CD1c-positive myeloid dendritic cell (primary cell): ENCODE results near the gene ELAPOR1.
"Not testable (repeated sequence)": the region's sequence is repeated elsewhere in the genome, so short reads cannot be mapped to it uniquely, and the experiment has no call there.

Experiments used
- DNase-seq: peaks from one replicate; pipeline ENCODE4 v3.0.0-alpha.2; 2016; ENCODE audit errors: extremely low spot score

The ELAPOR1 gene

DNA sequence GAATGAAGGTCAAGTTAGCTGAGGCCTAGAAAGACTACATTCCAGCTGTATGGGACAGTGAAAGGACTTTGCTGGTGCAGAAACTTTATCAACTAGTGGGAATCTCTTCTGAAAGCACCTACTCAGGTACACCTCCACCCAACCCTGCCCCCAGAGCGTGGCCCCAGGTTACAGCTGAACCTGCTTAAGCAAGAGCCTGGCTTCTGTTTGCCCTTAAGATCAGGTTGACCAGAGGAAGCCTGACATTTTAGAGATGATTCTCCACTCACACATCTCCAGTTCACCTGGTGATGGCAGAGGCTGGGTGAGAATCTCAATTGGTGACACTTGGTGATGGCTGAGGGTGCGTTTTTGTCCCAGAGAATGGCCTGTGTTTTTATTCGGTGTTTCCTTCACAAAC is 24.0 kb downstream of the ELAPOR1 start:
- DNase-seq = no peak

DNA sequence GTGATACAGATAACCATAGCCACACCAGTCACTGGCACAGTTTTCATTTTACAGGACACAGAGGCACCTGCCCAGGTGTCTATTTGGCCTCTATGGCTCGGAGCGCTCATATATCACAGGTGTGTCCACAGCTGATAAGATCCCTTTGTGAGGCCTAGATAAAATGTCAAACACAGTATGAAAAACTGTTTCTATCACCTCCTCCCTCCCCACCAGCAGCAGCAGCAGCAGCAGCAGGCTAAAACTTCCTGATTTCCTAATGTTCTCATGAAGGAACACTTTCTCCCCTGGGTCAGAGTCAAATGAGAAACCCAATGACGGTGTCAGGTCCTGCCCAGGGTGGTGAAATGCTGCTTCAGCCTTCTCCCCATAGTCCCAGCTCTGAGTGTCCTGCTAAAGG is 24.4 kb downstream of the ELAPOR1 start:
- DNase-seq = no peak

DNA sequence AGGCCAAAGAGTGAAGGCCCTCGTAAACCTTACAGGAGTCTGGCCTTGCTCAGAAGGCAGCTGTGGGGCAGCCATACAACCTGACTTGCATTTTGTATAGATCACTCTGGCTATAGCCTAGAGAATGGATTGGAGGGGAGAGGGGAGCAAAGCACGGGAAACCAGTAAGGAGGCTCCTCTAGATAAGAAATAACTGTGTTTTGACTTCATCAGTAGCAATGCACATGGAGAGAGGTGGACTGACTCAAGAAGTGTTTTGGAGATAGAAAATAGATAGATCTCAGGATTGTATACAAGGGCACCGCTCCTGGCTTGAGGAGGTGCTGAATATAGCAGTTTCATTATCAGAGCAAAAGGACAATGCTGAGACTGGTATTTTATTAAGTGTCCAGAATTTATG is 26.5 kb downstream of the ELAPOR1 start:
- DNase-seq = no peak

DNA sequence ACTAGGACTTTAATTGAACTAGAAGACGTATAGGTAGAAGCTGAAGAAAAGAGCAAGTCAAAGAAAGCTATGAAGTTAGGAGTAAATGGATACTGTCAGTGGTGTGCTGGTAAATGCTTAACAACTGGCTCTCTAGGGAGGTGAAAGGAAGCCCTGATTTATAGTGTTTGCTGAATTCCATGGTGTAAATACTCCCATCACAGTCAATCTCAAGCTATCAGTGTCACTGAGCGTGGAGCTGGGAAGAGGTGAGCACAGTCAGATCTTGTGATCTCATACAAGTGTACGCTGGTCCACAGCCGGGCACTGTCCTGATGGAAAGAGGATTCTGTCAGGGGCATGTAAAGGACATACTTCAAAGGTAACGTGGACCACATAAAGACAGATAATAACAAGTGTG is 28.3 kb downstream of the ELAPOR1 start:
- no peak for DNase-seq

DNA sequence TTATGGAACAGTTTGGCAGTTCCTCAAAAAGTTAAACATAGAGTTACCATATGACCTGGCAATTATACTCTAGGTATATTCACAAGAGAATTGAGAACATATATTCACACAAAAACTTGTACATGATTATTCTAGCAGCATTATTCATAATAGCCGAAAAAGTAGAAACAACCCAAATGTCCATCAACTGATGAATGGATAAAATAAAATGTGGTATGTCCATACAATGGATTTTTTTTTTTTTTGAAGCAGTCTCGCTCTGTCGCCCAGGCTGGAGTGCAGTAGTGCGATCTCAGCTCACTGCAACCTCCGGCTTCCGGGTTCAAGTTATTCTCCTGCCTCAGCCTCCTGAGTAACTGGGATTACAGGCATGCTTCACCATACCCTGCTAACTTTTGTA is 28.8 kb downstream of the ELAPOR1 start:
- not testable (repeated sequence) for DNase-seq

DNA sequence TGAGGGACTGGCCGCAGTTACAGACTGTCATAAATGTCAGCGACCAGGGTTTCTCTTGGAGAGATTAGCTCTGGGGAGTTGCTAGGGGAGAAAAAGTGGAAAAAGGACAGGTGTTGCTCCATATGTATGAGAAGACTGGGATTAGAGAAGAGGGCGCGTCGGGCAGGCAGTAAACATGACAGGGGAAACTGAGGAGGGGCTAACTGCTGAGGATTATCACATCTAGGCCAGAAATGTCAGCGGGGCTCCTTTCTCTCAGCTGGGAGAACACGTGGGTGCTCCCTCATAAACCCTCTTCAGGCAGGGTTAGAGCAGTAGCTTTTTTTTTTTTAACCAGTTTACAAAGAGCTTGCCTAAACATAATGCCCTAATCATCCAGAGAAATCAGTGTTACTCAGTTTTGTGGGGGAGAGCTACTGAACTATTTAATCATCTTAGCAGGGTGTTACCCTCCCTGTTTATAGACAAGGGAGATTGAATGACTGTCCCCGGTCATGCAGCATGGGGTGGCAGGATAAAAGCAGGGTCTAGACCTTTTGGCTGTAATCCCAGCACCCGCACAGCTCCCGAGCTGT is 35.2 kb downstream of the ELAPOR1 start:
- DNase-seq = no peak

DNA sequence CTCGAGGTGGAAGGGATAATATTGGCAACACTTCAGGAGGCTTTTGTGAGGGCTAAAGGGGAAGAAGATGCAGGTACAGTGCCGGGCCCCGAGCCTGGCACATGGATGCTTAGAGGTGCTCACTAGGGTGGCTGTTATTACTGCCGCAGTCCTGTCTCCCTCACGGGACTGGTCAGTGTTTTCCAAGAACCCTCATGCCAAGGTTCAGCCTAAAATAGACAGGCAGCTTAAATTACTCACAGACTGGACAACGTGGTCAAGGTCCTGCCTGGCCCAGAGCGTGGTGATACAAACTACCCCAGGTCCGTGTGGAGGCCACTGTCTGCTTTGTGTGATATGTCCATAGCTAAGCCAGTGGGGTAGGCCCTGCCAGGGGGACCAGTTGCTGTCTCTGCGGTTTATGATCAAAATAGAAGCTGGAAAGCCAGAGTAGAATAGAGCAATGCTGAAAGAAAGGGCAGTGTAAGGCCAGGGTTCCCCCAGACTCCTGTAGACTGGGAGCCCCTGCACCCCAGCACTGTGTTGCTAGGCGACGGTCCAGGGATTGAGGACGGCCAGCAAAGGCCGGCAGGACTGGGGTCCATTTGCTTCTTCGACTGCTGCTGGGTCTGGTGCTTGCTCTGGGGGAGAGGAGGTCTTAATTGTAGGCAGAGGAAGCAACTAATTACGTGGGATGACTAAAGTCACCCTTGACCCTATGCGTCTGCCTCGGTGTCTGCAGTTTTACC is 36.1 kb downstream of the ELAPOR1 start:
- DNase-seq = no peak

DNA sequence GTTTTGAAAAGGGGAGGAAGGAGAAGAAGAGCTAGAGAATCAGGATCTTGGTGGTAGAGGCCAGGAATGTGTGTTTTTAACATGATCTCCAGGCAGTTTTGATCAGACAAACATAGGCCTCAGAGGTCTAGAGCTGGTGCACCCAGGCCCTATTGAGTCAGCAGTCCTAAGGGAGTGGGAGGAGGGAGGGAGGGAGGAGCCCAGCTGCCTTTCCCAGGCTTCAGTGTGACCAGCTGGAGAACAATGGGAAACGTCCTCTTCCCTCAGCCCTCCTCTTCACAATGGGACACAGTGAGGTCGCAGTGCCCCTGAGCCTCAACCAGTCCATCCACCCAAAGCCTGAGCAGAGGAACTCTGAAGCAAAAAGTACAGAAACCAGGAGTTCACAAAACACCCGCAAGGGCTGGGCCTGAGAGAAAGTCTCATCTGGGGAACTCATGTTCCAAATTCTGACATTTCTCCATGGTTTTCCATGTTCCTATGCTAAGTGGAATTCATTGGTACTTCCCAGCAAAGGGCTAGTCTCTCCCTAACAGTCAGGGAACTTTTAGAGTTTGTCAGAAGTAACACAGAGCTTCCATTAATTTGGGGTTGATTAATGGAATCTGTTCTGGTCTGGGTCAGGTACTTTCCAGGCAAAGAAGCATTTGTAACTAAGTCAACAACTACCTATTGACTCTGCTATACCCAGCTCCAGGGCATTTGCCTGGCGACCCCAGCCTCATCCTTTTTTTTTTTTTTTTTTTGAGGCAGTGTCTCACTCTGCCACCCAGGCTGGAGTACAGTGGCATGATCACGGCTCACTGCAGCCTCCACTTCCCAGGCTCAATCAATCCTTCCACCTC is 37.5 kb downstream of the ELAPOR1 start:
- DNase-seq = no peak

DNA sequence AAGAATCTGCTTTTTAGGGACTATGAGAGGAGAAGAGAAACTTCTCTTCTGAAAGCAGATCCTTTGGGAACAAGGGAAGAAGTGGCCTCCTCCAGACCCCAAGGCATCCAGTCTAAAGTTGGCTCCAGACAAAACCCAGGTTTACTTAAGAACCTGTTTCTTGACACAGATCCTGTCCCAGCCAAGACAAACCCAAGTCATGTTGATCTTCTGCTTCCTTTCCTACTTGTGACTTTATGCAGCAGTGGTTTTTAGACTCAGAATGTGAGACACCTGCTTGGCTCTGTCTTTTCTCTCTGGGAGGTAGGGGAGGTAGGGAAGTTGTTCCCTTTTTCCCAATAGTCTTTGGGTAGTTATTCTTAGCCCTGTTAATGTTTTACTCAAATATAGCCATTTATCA is 38.3 kb downstream of the ELAPOR1 start:
- DNase-seq = no peak

DNA sequence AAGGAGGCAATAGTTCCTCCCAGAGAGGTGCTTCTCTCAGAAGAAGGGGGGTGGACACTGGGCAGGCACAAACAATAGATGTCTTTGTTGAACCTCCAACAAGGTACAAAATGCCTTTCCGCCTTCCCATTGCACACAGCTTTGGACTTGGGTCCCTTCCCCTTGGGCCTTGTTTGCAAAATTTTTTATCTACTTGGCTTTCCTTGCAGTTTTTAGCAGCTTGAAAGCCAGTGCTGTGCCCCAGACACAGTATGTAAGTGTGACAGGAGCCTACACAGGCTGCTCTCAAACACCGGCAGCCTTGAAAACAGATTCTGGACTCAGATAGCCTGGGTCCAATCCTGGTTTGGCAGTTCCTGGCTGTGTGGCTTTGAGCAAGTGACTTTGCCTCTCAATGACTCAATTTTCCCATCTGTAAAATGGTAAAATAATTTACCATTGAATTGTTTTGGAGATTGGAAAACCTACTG is 43.0 kb downstream of the ELAPOR1 start:
- no peak for DNase-seq

DNA sequence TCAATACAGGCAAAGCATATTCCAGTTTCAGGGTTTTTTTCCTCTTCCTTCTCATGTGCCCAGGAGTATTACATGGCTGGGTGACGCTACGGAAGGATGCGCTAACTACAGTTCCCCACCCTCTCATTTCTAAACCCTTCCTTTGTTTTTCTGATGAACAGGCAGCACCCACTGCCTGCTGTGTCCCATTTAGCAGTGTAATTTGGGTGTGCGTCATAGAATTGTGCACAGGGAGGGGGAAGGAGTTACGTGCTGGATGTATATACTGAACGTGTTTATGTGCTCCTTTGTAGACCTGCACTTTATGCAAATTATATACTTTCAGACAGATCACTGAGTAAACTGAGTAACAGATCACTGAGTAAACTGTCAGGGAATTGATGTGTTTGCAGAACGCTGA is 44.5 kb downstream of the ELAPOR1 start:
- no peak for DNase-seq

DNA sequence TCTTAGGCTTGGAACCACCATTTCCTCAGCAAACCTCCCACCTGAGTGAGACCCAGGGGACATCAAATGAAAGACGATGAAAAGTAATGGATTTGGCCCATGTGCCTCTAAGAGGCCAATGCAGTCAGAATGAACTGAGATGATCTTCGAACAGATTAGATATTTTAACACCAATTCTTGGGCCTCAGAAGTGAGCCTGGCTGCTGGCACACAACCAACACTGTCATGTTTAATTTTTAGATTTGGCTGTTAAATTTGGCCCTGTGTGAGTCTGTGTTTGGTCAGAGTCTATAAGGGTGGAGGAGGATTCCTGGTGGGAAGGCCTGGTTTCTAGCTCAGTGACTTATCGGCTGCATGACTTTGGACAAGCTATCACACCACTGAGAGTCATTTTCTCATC is 45.4 kb downstream of the ELAPOR1 start:
- no peak for DNase-seq

DNA sequence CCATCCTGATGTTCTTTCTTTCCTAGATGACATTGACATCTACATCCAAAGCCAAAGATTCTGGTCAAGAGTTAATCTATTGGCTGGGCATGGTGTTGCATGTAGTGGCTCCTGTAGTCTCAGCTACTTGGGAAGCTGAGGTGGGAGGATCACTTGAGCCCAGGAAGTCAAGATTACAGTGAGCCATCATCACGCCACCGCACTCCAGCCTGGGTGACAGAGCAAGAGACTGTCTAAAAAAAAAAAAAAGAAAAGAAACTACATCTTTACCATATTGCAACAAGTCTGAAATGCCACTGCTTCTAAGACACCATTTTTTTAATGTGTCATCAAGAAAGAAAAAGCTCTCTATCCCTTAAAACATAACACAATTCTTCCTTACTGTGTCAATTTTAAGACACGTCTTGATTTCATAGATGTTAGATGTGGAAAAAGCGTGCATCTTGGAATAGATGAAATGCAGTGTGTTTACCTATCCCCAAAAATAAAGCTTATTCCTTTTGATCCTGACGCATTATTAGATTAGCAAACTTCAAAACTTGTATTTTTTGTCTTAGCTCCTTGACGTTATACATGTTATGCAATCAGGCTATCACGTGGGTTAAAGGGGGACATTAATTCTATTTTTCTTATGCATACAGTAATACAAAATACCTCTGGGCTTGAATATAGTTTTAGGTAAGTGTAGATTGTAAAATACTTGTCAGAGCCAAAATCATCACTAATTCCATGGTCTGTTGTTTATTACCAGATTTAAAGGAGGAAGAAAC is 46.3 kb downstream of the ELAPOR1 start:
- DNase-seq = peak; percentile 12

DNA sequence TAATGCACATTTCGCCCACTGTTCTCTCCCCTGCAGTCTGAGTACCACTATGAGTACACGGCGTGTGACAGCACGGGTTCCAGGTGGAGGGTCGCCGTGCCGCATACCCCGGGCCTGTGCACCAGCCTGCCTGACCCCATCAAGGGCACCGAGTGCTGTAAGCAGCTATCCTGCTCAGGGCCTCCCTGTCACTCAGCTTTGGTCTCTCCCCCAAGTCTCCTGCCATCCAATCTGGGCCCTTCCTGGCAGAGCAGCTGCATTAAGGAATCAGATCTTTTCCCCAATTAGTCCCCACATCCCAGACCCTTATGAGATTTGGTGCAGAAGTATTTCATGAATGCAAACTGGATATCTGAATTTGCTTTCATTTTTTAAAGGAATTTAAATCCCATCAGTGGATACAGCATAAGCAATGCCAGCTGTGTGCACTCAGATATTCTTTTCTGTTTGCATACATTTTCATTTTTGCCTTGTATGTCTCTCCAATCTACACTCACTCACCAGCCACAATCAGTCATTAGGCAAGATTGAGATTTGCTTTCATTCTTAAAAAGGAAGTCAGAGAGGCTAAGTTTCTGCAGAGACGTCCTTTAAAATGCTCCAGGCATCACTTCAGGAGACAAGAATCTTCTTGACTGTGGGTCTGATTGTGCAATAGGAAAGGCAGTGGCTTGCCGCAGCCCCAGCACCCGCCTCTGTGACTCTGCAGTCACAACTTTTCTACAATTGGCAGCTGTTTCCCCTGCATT is 48.1 kb downstream of the ELAPOR1 start:
- DNase-seq = peak; percentile 81

DNA sequence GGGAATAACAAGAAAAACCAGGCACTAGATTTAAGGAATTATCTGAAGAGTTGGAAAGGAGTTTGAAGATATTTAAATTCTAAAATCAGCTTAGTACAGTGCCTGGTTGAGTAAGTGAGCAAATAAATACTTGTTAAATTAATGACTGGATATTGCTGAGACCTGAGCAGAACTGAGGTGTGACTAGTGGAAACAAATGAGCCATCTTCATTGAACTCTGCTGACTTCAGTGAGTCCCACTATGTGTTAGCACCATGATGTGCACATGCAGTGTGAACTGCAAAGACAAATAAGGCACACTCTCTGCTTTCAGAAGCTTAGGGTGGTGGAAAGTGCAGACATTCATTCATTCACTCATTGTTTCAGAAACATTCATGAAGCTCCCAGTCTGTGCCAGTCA is 48.7 kb downstream of the ELAPOR1 start:
- peak; percentile 15 for DNase-seq

DNA sequence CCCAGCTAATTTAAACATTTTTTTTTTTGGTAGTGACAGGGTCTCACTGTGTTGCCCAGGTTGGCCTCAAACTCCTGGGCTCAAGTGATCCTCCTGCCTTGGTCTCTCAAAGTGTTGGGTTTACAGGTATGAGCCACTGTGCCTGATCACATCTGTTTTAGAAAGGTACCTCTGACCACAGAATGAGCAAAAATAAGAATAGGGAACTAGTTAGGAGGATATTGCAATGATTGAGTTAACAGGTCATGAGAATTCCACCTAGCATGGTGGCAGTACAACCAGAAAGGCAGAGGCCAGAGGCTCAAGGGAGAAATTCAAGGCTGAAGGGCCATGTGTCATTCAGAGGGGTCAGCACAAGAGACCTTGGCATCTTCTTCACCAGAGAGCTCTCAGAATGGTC is 49.6 kb downstream of the ELAPOR1 start:
- peak; percentile 24 for DNase-seq
